Esophagus squamous epithelium (tissue), 5 donors: ENCODE data around the gene WASHC4. TPM values are rescaled to one million over a fixed set of nuclear protein-coding genes. Genes with fewer than 3 reads are reported as not detected.
A peak's percentile ranks its signal among the peaks of the same experiment; 100 is the strongest.
"Not testable (repeated sequence)": the region's sequence is repeated elsewhere in the genome, so short reads cannot be mapped to it uniquely, and the experiment has no call there.

Experiments used
- DNase-seq: peaks from one replicate; lab custom pipeline; 2025; lab: John Stamatoyannopoulos, UW
- H3K27ac ChIP-seq, 4 donors: fragments of 200-600 bp; sonication (generic); one replicate each; pipeline ENCODE4 v1.5.1; 2016 to 2019; ENCODE audit warnings: mild to moderate bottlenecking in 1 of 4
- H3K27me3 ChIP-seq, 4 donors: fragments of 200-600 bp; sonication (generic); 1 replicate in 3 of 4; 2 replicates in 1 of 4; pipeline versions ENCODE4 v1.5.1 to v1.6.0; 2017 to 2021; ENCODE audit warnings: antibody characterized with exemption in 1 of 4
- H3K36me3 ChIP-seq, 3 donors: fragments of 200-600 bp; sonication (generic); one replicate each; pipeline ENCODE4 v1.5.1; 2016 to 2019
- H3K4me1 ChIP-seq, 3 donors: fragments of 200-600 bp; sonication (generic); one replicate each; pipeline ENCODE4 v1.5.1; 2017 to 2019
- H3K4me3 ChIP-seq, 4 donors: fragments of 200-600 bp; sonication (generic); 1 replicate in 3 of 4; 2 replicates in 1 of 4; pipeline ENCODE4 v1.5.1; 2016 to 2019; ENCODE audit warnings: mild to moderate bottlenecking in 2 of 4, moderate library complexity in 1 of 4
- H3K9me3 ChIP-seq, 3 donors: fragments of 200-600 bp; sonication (generic); one replicate each; pipeline ENCODE4 v1.5.1; 2016 to 2019
- CTCF ChIP-seq, 6 experiments: fragments of 450-650 bp in 4 of 6; fragments of 200-600 bp in 2 of 6; sonication (generic) in 2 of 6; IDR thresholded peaks; one replicate each; pipeline ENCODE4 v1.5.1; 2016 to 2019; ENCODE audit warnings: antibody characterized with exemption in 6 of 6, mild to moderate bottlenecking in 4 of 6, moderate library complexity in 4 of 6
- POLR2A ChIP-seq, 4 donors: fragments of 450-650 bp; IDR thresholded peaks; one replicate each; pipeline ENCODE4 v1.6.1; 2017; ENCODE audit warnings: antibody characterized with exemption in 4 of 4, mild to moderate bottlenecking in 4 of 4, moderate library complexity in 3 of 4
- WGBS, 2 donors: methylation state at CpG; one replicate each; pipeline ENCODE4 v1.1.5; 2018; 5-methylcytosine and 5-hydroxymethylcytosine counted together
- intact Hi-C: fragments of 100-400 bp; cut with DNase I; formaldehyde crosslinking; loops from one replicate; pipeline ENCODE4 v1.15.0; 2022
- total RNA-seq, 4 donors: library from RNA; depleted of rRNA; stranded (reverse); fragments of >200 nt; gene quantifications; one replicate each; pipeline ENCODE4 v1.1.0, GENCODE V29; 2016
- donor health status: DM: yes; HTN: yes; CAD: no.

Gene WASHC4
- total RNA-seq, 4 donors from 2014 or later: 22.8 to 42.3 (median 36.8) TPM

- no peak overlapping the region for H3K4me3 ChIP-seq
- no peaks in the 10 kb centered on the region for H3K27me3 ChIP-seq
- TF ChIP-seq POLR2A (IDR thresholded peaks at IDR 0.05) (no peak), CTCF (IDR thresholded peaks at IDR 0.05) (no peak)
- H3K9me3 ChIP-seq: no peaks in the 10 kb centered on the region
- H3K36me3 ChIP-seq: peaks cover 0 to 97% (median 2%) of the 10 kb centered on the region in 3 donors
- intact Hi-C loops: no loop called here
- WGBS, 2 donors: 94 to 95% methylated on average over 3 of the region's 3 CpGs
- H3K27ac ChIP-seq: no peak overlapping the region
- no peak for DNase-seq
- H3K4me1 ChIP-seq: peaks cover 0 to 8% (median 0%) of the 10 kb centered on the region in 3 donors
Measured at GRCh38 chr12:105170139-105170538, 62.6 kb downstream of the WASHC4 start.

- H3K4me3 ChIP-seq: no peak overlapping the region
- H3K4me1 ChIP-seq: peaks cover 0 to under 1% (median 0%) of the 10 kb centered on the region in 3 donors
- no peaks in the 10 kb centered on the region for H3K9me3 ChIP-seq
- peaks cover 0 to 97% (median 0%) of the 10 kb centered on the region in 3 donors for H3K36me3 ChIP-seq
- WGBS, 2 donors: 85% methylated on average over 6 of the region's 6 CpGs
- no peaks in the 10 kb centered on the region for H3K27me3 ChIP-seq
- no peak overlapping the region for H3K27ac ChIP-seq
- intact Hi-C loops: no loop called here
- DNase-seq: no peak
- TF ChIP-seq POLR2A (IDR thresholded peaks at IDR 0.05) (no peak), CTCF (IDR thresholded peaks at IDR 0.05) (no peak)
Measured at GRCh38 chr12:105171691-105172436, 64.3 kb downstream of the WASHC4 start.

GRCh38 chr12:105175397-105175990, 68.0 kb downstream of the WASHC4 start:
- no peak for TF ChIP-seq CTCF (IDR thresholded peaks at IDR 0.05)
- no peak for TF ChIP-seq POLR2A (IDR thresholded peaks at IDR 0.05)
- intact Hi-C loops: no loop called here
- Histone ChIP-seq H3K27ac (no peak overlapping the region), H3K4me1 (no peaks in the 10 kb centered on the region), H3K36me3 (peaks cover 0 to 84% (median 0%) of the 10 kb centered on the region in 3 donors), H3K27me3 (no peaks in the 10 kb centered on the region), H3K4me3 (no peak overlapping the region), H3K9me3 (peaks cover 0 to 5% (median 0%) of the 10 kb centered on the region in 3 donors)
- no peak for DNase-seq
- WGBS, 2 donors: 82 to 86% methylated on average over 2 of the region's 2 CpGs

GRCh38 chr12:105177208-105177607, 69.7 kb downstream of the WASHC4 start:
- Histone ChIP-seq H3K27me3 (no peaks in the 10 kb centered on the region), H3K4me3 (no peak overlapping the region), H3K9me3 (peaks cover 0 to 5% (median 0%) of the 10 kb centered on the region in 3 donors), H3K4me1 (no peaks in the 10 kb centered on the region), H3K27ac (no peak overlapping the region), H3K36me3 (peaks cover 0 to 69% (median 0%) of the 10 kb centered on the region in 3 donors)
- DNase-seq: no peak
- TF ChIP-seq POLR2A (IDR thresholded peaks at IDR 0.05) (no peak), CTCF (IDR thresholded peaks at IDR 0.05) (no peak)
- WGBS, 2 donors: 92 to 93% methylated on average over 4 of the region's 4 CpGs
- intact Hi-C loops: no loop called here

GRCh38 chr12:105179114-105179513, 71.6 kb downstream of the WASHC4 start:
- H3K9me3 ChIP-seq, H3K27me3 ChIP-seq, H3K4me1 ChIP-seq, intact Hi-C loops, DNase-seq, H3K27ac ChIP-seq, H3K4me3 ChIP-seq: not testable (repeated sequence)
- H3K36me3 ChIP-seq: peaks cover 0 to 63% (median 0%) of the 10 kb centered on the region in 3 donors
- 100% methylated on average over 1 of the region's 1 CpG for WGBS, 2 donors

GRCh38 chr12:105183406-105183805, 75.9 kb downstream of the WASHC4 start:
- H3K4me3 ChIP-seq, H3K27ac ChIP-seq, DNase-seq, intact Hi-C loops, H3K9me3 ChIP-seq, H3K27me3 ChIP-seq: not testable (repeated sequence)
- Histone ChIP-seq H3K4me1 (peaks cover 0 to 11% (median 0%) of the 10 kb centered on the region in 3 donors), H3K36me3 (peaks cover 13 to 63% (median 18%) of the 10 kb centered on the region in 3 donors)
- 85 to 88% methylated on average over 4 of the region's 4 CpGs for WGBS, 2 donors

GRCh38 chr12:105183976-105184375, 76.4 kb downstream of the WASHC4 start:
- H3K27ac ChIP-seq: peak overlapping the region in 1 of 4 donors; percentile 13
- H3K9me3 ChIP-seq, DNase-seq, H3K27me3 ChIP-seq, H3K4me3 ChIP-seq, intact Hi-C loops: not testable (repeated sequence)
- H3K4me1 ChIP-seq: peaks cover 0 to 11% (median 0%) of the 10 kb centered on the region in 3 donors
- WGBS, 2 donors: 47 to 65% methylated on average over 5 of the region's 5 CpGs
- peaks cover 13 to 65% (median 22%) of the 10 kb centered on the region in 3 donors for H3K36me3 ChIP-seq
